PC-3 (cell line): ENCODE measurements around the gene MSX1.

Source experiments
- EZH2 ChIP-seq: fragments of 300-600 bp; sonication (generic); IDR thresholded peaks from one replicate; pipeline ENCODE4 v1.6.1; 2017; ENCODE audit warnings: antibody characterized with exemption, mild to moderate bottlenecking, low read length; ENCODE audit not compliant: unreplicated experiment
- EZH2phosphoT487 ChIP-seq: fragments of 300-600 bp; sonication (generic); IDR thresholded peaks from 2 replicates; pipeline ENCODE4 v1.6.1; 2018; ENCODE audit warnings: mild to moderate bottlenecking, antibody characterized with exemption, low read length, borderline replicate concordance
- TF ChIP-seq, protein P1 (sequence below): fragments of 300-600 bp; sonication (generic); conservative IDR thresholded peaks from 2 replicates; pipeline ENCODE4 v1.5.1; 2017; ENCODE audit warnings: antibody characterized with exemption, low read depth, mild to moderate bottlenecking, low read length

GRCh38 chr4:4862071-4862551 lies 2.6 kb downstream of the MSX1 start:
- TF ChIP-seq, protein P1, sequence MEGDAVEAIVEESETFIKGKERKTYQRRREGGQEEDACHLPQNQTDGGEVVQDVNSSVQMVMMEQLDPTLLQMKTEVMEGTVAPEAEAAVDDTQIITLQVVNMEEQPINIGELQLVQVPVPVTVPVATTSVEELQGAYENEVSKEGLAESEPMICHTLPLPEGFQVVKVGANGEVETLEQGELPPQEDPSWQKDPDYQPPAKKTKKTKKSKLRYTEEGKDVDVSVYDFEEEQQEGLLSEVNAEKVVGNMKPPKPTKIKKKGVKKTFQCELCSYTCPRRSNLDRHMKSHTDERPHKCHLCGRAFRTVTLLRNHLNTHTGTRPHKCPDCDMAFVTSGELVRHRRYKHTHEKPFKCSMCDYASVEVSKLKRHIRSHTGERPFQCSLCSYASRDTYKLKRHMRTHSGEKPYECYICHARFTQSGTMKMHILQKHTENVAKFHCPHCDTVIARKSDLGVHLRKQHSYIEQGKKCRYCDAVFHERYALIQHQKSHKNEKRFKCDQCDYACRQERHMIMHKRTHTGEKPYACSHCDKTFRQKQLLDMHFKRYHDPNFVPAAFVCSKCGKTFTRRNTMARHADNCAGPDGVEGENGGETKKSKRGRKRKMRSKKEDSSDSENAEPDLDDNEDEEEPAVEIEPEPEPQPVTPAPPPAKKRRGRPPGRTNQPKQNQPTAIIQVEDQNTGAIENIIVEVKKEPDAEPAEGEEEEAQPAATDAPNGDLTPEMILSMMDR: no peak
- TF ChIP-seq EZH2 (no peak), EZH2phosphoT487 (no peak)
